ENCODE data around the gene IL7R.
"Not testable (repeated sequence)": the region's sequence is repeated elsewhere in the genome, so short reads cannot be mapped to it uniquely, and the experiment has no call there.

IL7R gene

DNA sequence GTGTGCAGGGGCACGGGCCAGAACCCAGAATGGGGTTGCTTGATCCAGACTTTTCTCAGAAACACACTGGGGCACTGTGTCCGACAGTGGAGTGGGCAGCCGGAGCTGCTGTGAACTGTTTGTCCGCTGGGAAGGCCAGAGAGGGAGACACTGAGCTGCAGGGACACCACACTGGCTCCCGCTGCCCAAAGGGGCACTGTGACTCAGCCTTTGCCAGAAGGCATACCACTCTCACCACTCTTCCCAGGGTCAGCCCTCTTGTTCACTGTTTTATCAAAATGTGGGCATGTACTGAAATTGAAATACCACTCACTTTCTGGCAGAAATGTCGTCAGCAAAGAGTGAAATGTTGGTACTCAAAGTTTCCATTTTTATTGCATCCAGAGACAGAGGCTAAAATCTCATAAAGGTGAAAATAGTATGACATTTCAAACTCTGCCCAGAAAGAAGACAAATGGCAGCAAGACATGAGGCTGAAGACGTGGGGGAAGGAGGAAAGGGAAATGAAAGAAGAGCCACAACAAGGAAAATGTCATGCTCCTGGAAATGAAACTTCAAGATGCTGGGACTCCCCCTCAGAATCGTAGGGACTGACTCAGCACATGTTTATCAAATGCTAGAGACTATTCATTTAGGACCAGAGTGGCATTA lies 4.5 kb upstream of the IL7R start:
- no peak for TF ChIP-seq CTCF (IDR thresholded peaks at IDR 0.05)
- no peak for TF ChIP-seq ZFX (IDR thresholded peaks at IDR 0.05; ENCODE audit: borderline replicate concordance)
- no peak overlapping the region for H3K27ac ChIP-seq

DNA sequence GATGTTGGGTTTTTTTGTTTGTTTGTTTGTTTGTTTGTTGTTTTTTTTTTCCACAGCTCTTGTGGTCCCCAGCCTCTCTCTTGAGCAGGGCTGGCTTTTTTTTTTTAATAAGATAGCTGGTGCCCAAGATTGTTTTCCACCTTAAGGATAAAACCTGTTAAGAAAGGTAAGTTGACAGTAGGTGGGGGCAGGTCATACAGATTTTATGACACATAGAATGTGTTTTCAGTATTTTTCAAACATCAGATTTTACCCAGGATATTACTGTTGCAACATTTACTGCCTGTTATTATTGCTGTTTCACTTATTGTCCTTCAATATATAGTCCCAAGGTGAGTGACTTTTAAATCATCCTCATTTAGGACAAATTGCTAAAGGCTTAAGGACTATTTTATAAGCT lies 3.9 kb upstream of the IL7R start:
- no peak overlapping the region for H3K27ac ChIP-seq
- TF ChIP-seq ZFX (IDR thresholded peaks at IDR 0.05; ENCODE audit: borderline replicate concordance) (no peak), CTCF (IDR thresholded peaks at IDR 0.05) (no peak)

GRCh38 chr5:35853631-35854030 lies 3.1 kb upstream of the IL7R start:
- TF ChIP-seq CTCF (IDR thresholded peaks at IDR 0.05) (no peak), ZFX (IDR thresholded peaks at IDR 0.05; ENCODE audit: borderline replicate concordance) (no peak)
- no peak overlapping the region for H3K27ac ChIP-seq

DNA sequence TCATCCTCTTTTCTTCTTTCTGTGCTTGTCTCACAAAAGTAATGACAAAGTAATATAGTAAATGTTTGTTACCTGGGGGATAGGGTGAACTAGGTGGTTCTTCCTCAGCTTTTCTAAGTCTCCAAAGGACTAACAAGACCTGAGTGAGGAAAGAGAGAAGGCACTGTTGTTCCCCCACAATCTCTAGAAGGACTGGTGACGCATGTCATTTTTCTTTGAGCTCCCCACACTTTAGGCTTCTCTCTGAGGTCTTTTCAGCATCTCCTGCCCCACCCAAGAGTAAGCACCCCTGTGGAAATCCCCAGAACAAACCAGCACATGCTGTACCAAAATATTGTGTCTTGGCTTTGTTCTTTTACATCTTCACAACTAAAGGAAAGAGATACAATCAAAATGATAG lies 2.4 kb upstream of the IL7R start:
- no peak overlapping the region for H3K27ac ChIP-seq
- TF ChIP-seq CTCF (IDR thresholded peaks at IDR 0.05) (no peak), ZFX (IDR thresholded peaks at IDR 0.05; ENCODE audit: borderline replicate concordance) (no peak)

- TF ChIP-seq CTCF (IDR thresholded peaks at IDR 0.05) = no peak
- no peak overlapping the region for H3K27ac ChIP-seq
These were observed 1.5 kb upstream of the IL7R start for GRCh38 chr5:35855187-35855586.

- H3K27ac ChIP-seq = not testable (repeated sequence)
These were observed 416 bp upstream of the IL7R start for GRCh38 chr5:35856186-35856764.

DNA sequence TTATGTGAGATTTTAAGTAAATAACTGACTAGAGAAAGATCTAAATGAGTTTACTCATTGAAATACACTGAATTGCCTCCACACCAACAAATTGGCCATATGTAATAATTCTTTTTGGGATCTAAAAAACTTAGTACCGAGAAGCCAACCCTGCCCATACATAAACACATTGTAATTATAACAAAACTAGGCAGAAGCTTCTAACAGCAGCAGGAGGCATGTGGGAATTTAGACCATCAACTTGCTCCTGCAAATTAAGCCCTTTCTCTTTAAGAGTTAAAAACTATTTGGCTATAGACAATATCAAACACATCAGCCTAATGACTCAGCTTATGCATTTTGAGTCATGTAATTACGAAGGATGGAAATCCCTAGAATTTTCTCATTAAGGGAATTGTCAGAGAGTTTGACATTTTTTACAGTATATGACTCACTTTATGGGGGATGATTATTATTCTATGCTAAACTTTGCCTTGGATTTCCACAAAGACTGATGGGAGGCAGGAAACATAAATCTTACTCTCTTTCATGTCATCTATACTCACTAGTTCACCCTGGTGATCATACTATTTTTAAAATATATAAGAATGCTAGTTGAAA lies 1.0 kb downstream of the IL7R start:
- H3K27ac ChIP-seq = no peak overlapping the region
- TF ChIP-seq CTCF (IDR thresholded peaks at IDR 0.05) (no peak), ZFX (IDR thresholded peaks at IDR 0.05; ENCODE audit: borderline replicate concordance) (no peak)

All from 22Rv1 (cell line).